HepG2 (cell line): ENCODE measurements around the gene USP11. TPM values are rescaled to one million over a fixed set of nuclear protein-coding genes. Genes with fewer than 3 reads are reported as not detected.

ENCODE experiments used
- ATAC-seq: fragments of 200-7000 bp; cut with Tn5 transposase; 3 replicates; pipeline ENCODE4 v1.9.1; 2020; ENCODE audit warnings: mild to moderate bottlenecking, moderate library complexity
- BruUV-seq: library from RNA; stranded (reverse); fragments of 400-500 nt; replicated peaks from 2 replicates; lab custom pipeline; 2021; lab: Mats Ljungman, UMichigan
- CTCF ChIA-PET: fragments of 300-600 bp; formaldehyde crosslinking; extraction: SDS; loops from one replicate; lab custom pipeline; 2021; ENCODE audit warnings: low total read pairs, inconsistent platforms, low intra/inter-chr PET ratio; lab: Yijun Ruan, JAX
- POLR2A ChIA-PET: fragments of 350-600 bp; sonication (Branson Sonifier 250); formaldehyde crosslinking; loops from one replicate; lab custom pipeline; 2020; ENCODE audit warnings: antibody characterized with exemption, inconsistent platforms; lab: Yijun Ruan, JAX
- DNase-seq: peaks from one replicate; pipeline ENCODE4 v3.0.0-alpha.2; 2015; ENCODE audit warnings: low spot score
- FAIRE-seq: peaks from 3 replicates; lab custom pipeline; 2011; peaks lifted over from hg19 to GRCh38; lab: Jason Lieb, UNC
- H2AFZ ChIP-seq: one replicate; pipeline ENCODE4 v1.6.1; 2011; ENCODE audit warnings: low read length, inconsistent platforms
- H3K27ac ChIP-seq: fragments of 300-600 bp; 3 replicates; pipeline ENCODE4 v1.8.0; 2011; ENCODE audit warnings: mixed run types, mild to moderate bottlenecking, mixed read lengths, low read length, inconsistent platforms; ENCODE audit not compliant: insufficient read depth; ENCODE audit errors: extremely low read length
- H3K27me3 ChIP-seq, 2 experiments: fragments of 200-600 bp in 1 of 2; 2 replicates in 1 of 2; 3 replicates in 1 of 2; pipeline versions ENCODE4 v1.6.0 to v1.8.0; 2011; ENCODE audit warnings: low read length in 2 of 2, mild to moderate bottlenecking in 2 of 2, moderate library complexity in 2 of 2, inconsistent platforms in 1 of 2; ENCODE audit not compliant: insufficient read depth in 2 of 2, control insufficient read depth in 1 of 2
- H3K36me3 ChIP-seq, 2 experiments: fragments of 200-600 bp in 1 of 2; replicated peaks in 1 of 2; 2 replicates in 1 of 2; 3 replicates in 1 of 2; pipeline versions ENCODE4 v1.5.1 to v1.8.0; 2011; ENCODE audit warnings: low read length in 2 of 2, inconsistent platforms in 1 of 2; ENCODE audit not compliant: insufficient read depth in 2 of 2, control insufficient read depth in 1 of 2
- H3K4me1 ChIP-seq: 2 replicates; pipeline ENCODE4 v1.5.1; 2012; ENCODE audit warnings: low read length, inconsistent platforms; ENCODE audit not compliant: insufficient read depth
- H3K4me2 ChIP-seq: 2 replicates; pipeline ENCODE4 v1.6.0; 2011; ENCODE audit warnings: low read depth, low read length, inconsistent platforms
- H3K4me3 ChIP-seq, 3 experiments: fragments of 200-600 bp in 1 of 3; sonication (generic), shearing (Covaris generic) in 1 of 3; replicated peaks in 1 of 3; 2 replicates each; pipeline ENCODE4 v1.5.1; 2011 to 2016; ENCODE audit warnings: low read length in 3 of 3, inconsistent platforms in 2 of 3, low read depth in 2 of 3, mild to moderate bottlenecking in 2 of 3, control low read depth in 1 of 3, mixed read lengths in 1 of 3; ENCODE audit not compliant: insufficient read depth in 1 of 3
- H3K79me2 ChIP-seq: one replicate; pipeline ENCODE4 v1.6.1; 2011; ENCODE audit warnings: low read length, inconsistent platforms; ENCODE audit not compliant: insufficient read depth
- H3K9ac ChIP-seq: 2 replicates; pipeline ENCODE4 v1.6.0; 2011; ENCODE audit warnings: mild to moderate bottlenecking, low read depth, low read length, inconsistent platforms; ENCODE audit not compliant: insufficient read depth
- H3K9me3 ChIP-seq: 2 replicates; pipeline ENCODE4 v1.5.1; 2012; ENCODE audit warnings: mild to moderate bottlenecking, low read length
- H4K20me1 ChIP-seq: 2 replicates; pipeline ENCODE4 v1.6.0; 2011; ENCODE audit warnings: inconsistent platforms, mild to moderate bottlenecking, low read length, moderate library complexity; ENCODE audit not compliant: insufficient read depth
- HMG20A ChIP-seq: IDR thresholded peaks from 2 replicates; pipeline ENCODE4 v1.6.1; 2016; ENCODE audit warnings: borderline replicate concordance
- TCF7L2 ChIP-seq: IDR thresholded peaks from 2 replicates; pipeline ENCODE4 v1.6.1; 2011; ENCODE audit warnings: mild to moderate bottlenecking, low read depth, low read length, moderate library complexity
- ZNF281 ChIP-seq: sonication (generic); formaldehyde crosslinking; IDR thresholded peaks from 2 replicates; pipeline ENCODE4 v1.4.0; 2020; ENCODE audit warnings: missing genetic modification reagents, borderline replicate concordance
- ZNF317 ChIP-seq: sonication (generic); formaldehyde crosslinking; IDR thresholded peaks from 2 replicates; pipeline ENCODE4 v1.5.0; 2020; ENCODE audit warnings: mild to moderate bottlenecking, missing genetic modification reagents
- ZNF629 ChIP-seq: sonication (generic); formaldehyde crosslinking; conservative IDR thresholded peaks from 2 replicates; pipeline ENCODE4 v1.5.0; 2020; ENCODE audit warnings: missing genetic modification reagents
- WGBS: methylation state at CpG from one replicate; pipeline ENCODE4 v1.1.6; 2017; ENCODE audit warnings: low lambda C conversion rate; 5-methylcytosine and 5-hydroxymethylcytosine counted together
- in situ Hi-C: cut with HindIII; loops from 2 replicates; pipeline ENCODE4 v1.10.0; 2017; ENCODE audit warnings: low pct_unique_long_range_greater_than_20kb; ENCODE audit not compliant: extremely low pct_ligation_motif_present
- intact Hi-C: fragments of 100-400 bp; cut with micrococcal nuclease; formaldehyde crosslinking; loops from one replicate; pipeline ENCODE4 v1.10.0; 2022; ENCODE audit not compliant: unreplicated experiment
- polyA plus RNA-seq, 8 experiments: library from polyadenylated mRNA; depleted of rRNA in 3 of 8; stranded (reverse) in 7 of 8; unstranded in 1 of 8; fragments of >200 nt; fragmentation: Illumina TruSeq in 4 of 8; extraction: Trizol in 4 of 8; gene quantifications; 2 replicates each; pipeline versions ENCODE4 v1.2.1 to v1.2.3, GENCODE V29; 2011 to 2016; ENCODE audit warnings: low read depth in 4 of 8, missing spikeins in 1 of 8, mixed read lengths in 1 of 8; ENCODE audit not compliant: insufficient read depth in 1 of 8
- total RNA-seq, 5 experiments: library from RNA; depleted of rRNA; stranded (reverse); fragments of >200 nt; fragmentation: Illumina TruSeq; extraction: Trizol; gene quantifications; 2 replicates each; pipeline ENCODE4 v1.2.3, GENCODE V29; 2016; ENCODE audit warnings: low read depth in 1 of 5

USP11 gene
- total and polyA plus RNA-seq, 2 of the 13 experiments (the other 11 are each of a cell fraction or from before 2014, with no cell fraction given): 23.8 to 31.7 TPM

GRCh38 chrX:47241201-47242011 lies 8.6 kb downstream of the USP11 start:
- POLR2A ChIA-PET: no interaction called here
- no peak for FAIRE-seq
- Histone ChIP-seq H3K79me2 (peaks cover 4% of the 10 kb centered on the region), H3K9ac (no peak overlapping the region), H3K4me1 (peaks cover 14% of the 10 kb centered on the region), H3K27ac (no peak overlapping the region), H2AFZ (no peak overlapping the region), H3K27me3 (no peaks in the 10 kb centered on the region), H3K4me3 (no peak overlapping the region), H3K9me3 (no peaks in the 10 kb centered on the region), H3K4me2 (no peak overlapping the region), H3K36me3 (peaks cover 3 to 40% of the 10 kb centered on the region in 2 experiments; a peak in 4 of 5 replicates), H4K20me1 (no peaks in the 10 kb centered on the region)
- no peak for ATAC-seq
- DNase-seq: no peak
- intact Hi-C loops (no loop called here), in situ Hi-C loops (no loop called here)
- no TSS peak for BruUV-seq
- CTCF ChIA-PET: no interaction called here
- TF ChIP-seq ZNF317 (CRISPR knock-in tag): no peak
- TF ChIP-seq ZNF281: no peak
- TF ChIP-seq TCF7L2: no peak
- TF ChIP-seq ZNF629 (CRISPR knock-in tag): no peak
- TF ChIP-seq HMG20A (CRISPR knock-in tag): no peak
- 95% methylated on average over 12 of the region's 18 CpGs for WGBS
